ENCODE measurements around the gene RNF180.

GRCh38 chr5:64181440-64181839 is 15.8 kb downstream of the RNF180 start:
- no peak for TF ChIP-seq POLR2A (IDR thresholded peaks at IDR 0.05; ENCODE audit: low read depth, low read length)
- TF ChIP-seq POLR2AphosphoS5 (IDR thresholded peaks at IDR 0.05; ENCODE audit: low read depth, low read length) = no peak
